H9 (cell line): Measurements from ENCODE around the gene NKIRAS2. TPM values are rescaled to one million over a fixed set of nuclear protein-coding genes. Genes with fewer than 3 reads are reported as not detected.
A peak's percentile ranks its signal among the peaks of the same experiment; 100 is the strongest.

Experiments
- DNase-seq: peaks from one replicate; pipeline ENCODE4 v3.0.0-alpha.2; 2017
- H2AFZ ChIP-seq: one replicate; pipeline ENCODE4 v1.6.1; 2013; ENCODE audit warnings: mild to moderate bottlenecking, low read length, control low read depth, moderate library complexity
- H2AK5ac ChIP-seq: 2 replicates; pipeline ENCODE4 v1.6.1; 2013; ENCODE audit warnings: low read length, control low read depth, mixed read lengths; ENCODE audit not compliant: insufficient read length
- H2BK120ac ChIP-seq: one replicate; pipeline ENCODE4 v1.6.1; 2013; ENCODE audit warnings: low read depth, mild to moderate bottlenecking, low read length, control low read depth, inconsistent platforms; ENCODE audit not compliant: poor library complexity, severe bottlenecking
- H2BK12ac ChIP-seq: 2 replicates; pipeline ENCODE4 v1.6.1; 2013; ENCODE audit warnings: low read length, control low read depth, mixed read lengths, low read depth; ENCODE audit not compliant: insufficient read length
- H2BK15ac ChIP-seq: 2 replicates; pipeline ENCODE4 v1.6.1; 2013; ENCODE audit warnings: low read depth, low read length, control low read depth
- H2BK20ac ChIP-seq: one replicate; pipeline ENCODE4 v1.6.1; 2013; ENCODE audit warnings: low read depth, mild to moderate bottlenecking, low read length, control low read depth, inconsistent platforms; ENCODE audit not compliant: poor library complexity, severe bottlenecking
- H2BK5ac ChIP-seq: 2 replicates; pipeline ENCODE4 v1.6.1; 2013; ENCODE audit warnings: low read length, control low read depth, mixed read lengths; ENCODE audit not compliant: insufficient read length
- H3K14ac ChIP-seq: 2 replicates; pipeline ENCODE4 v1.6.1; 2013; ENCODE audit warnings: low read length, control low read depth; ENCODE audit not compliant: insufficient read depth
- H3K18ac ChIP-seq: 2 replicates; pipeline ENCODE4 v1.6.1; 2013; ENCODE audit warnings: low read depth, mild to moderate bottlenecking, mixed read lengths, low read length, control low read depth; ENCODE audit not compliant: insufficient read length
- H3K23ac ChIP-seq: 2 replicates; pipeline ENCODE4 v1.6.1; 2013; ENCODE audit warnings: low read length, control low read depth, mixed read lengths, low read depth; ENCODE audit not compliant: insufficient read length
- H3K23me2 ChIP-seq: 2 replicates; pipeline ENCODE4 v1.6.1; 2013; ENCODE audit warnings: low read depth, mild to moderate bottlenecking, mixed read lengths, low read length, control low read depth; ENCODE audit not compliant: insufficient read length, poor library complexity, severe bottlenecking
- H3K27ac ChIP-seq: 2 replicates; pipeline ENCODE4 v1.5.1; 2013; ENCODE audit warnings: low read length, control low read depth, mixed read lengths, low read depth; ENCODE audit not compliant: insufficient read length
- H3K27me3 ChIP-seq: 2 replicates; pipeline ENCODE4 v1.6.1; 2013; ENCODE audit warnings: low read length, control low read depth, inconsistent platforms; ENCODE audit not compliant: insufficient read depth
- H3K4ac ChIP-seq: 2 replicates; pipeline ENCODE4 v1.6.1; 2013; ENCODE audit warnings: low read depth, mild to moderate bottlenecking, control low read depth, inconsistent platforms, low read length, moderate library complexity
- H3K4me1 ChIP-seq: 2 replicates; pipeline ENCODE4 v1.6.1; 2013; ENCODE audit warnings: low read length, control low read depth, inconsistent platforms; ENCODE audit not compliant: insufficient read depth
- H3K4me2 ChIP-seq: 2 replicates; pipeline ENCODE4 v1.6.1; 2013; ENCODE audit warnings: low read length, control low read depth, mixed read lengths; ENCODE audit not compliant: insufficient read length, insufficient read depth
- H3K56ac ChIP-seq: 2 replicates; pipeline ENCODE4 v1.6.1; 2013; ENCODE audit warnings: low read depth, mild to moderate bottlenecking, mixed read lengths, low read length, control low read depth; ENCODE audit not compliant: insufficient read length
- H3K79me1 ChIP-seq: 2 replicates; pipeline ENCODE4 v1.6.1; 2013; ENCODE audit warnings: low read depth, mild to moderate bottlenecking, moderate library complexity, low read length, control low read depth, inconsistent platforms; ENCODE audit not compliant: insufficient read depth, poor library complexity, severe bottlenecking
- H3K79me2 ChIP-seq: 2 replicates; pipeline ENCODE4 v1.6.1; 2013; ENCODE audit warnings: low read length, control low read depth, inconsistent platforms; ENCODE audit not compliant: insufficient read depth
- H3K9ac ChIP-seq: 2 replicates; pipeline ENCODE4 v1.6.1; 2013; ENCODE audit warnings: low read length, control low read depth, mixed read lengths; ENCODE audit not compliant: insufficient read length; ENCODE audit errors: extremely low read depth
- H3K9me3 ChIP-seq: one replicate; pipeline ENCODE4 v1.6.1; 2013; ENCODE audit warnings: low read depth, low read length, inconsistent platforms; ENCODE audit not compliant: control insufficient read depth
- H3T11ph ChIP-seq: one replicate; pipeline ENCODE4 v1.6.1; 2013; ENCODE audit warnings: mild to moderate bottlenecking, low read length, control low read depth, inconsistent platforms
- H4K20me1 ChIP-seq: one replicate; pipeline ENCODE4 v1.6.1; 2013; ENCODE audit not compliant: control insufficient read depth, insufficient read length, insufficient read depth
- H4K5ac ChIP-seq: 2 replicates; pipeline ENCODE4 v1.6.1; 2013; ENCODE audit warnings: low read depth, mild to moderate bottlenecking, mixed read lengths, low read length, control low read depth; ENCODE audit not compliant: insufficient read length
- H4K8ac ChIP-seq: replicated peaks from 2 replicates; pipeline ENCODE4 v1.6.1; 2013; ENCODE audit warnings: low read length, control low read depth, mixed read lengths, low read depth; ENCODE audit not compliant: insufficient read length
- H4K91ac ChIP-seq: 2 replicates; pipeline ENCODE4 v1.6.1; 2013; ENCODE audit warnings: low read depth, mild to moderate bottlenecking, moderate library complexity, mixed read lengths, low read length, control low read depth; ENCODE audit not compliant: insufficient read length
- H3K27ac Mint-ChIP-seq, 3 experiments: 2 replicates in 2 of 3; 3 replicates in 1 of 3; pipeline ENCODE4 v1.8.0; 2020 to 2021; ENCODE audit warnings: mixed read lengths in 3 of 3, mild to moderate bottlenecking in 1 of 3, moderate library complexity in 1 of 3
- H3K27me3 Mint-ChIP-seq: 2 replicates; pipeline ENCODE4 v1.8.0; 2021; ENCODE audit warnings: low read depth, mild to moderate bottlenecking, moderate library complexity, mixed read lengths
- H3K36me3 Mint-ChIP-seq, 3 experiments: 2 replicates in 2 of 3; 3 replicates in 1 of 3; pipeline ENCODE4 v1.8.0; 2020 to 2021; ENCODE audit warnings: low read depth in 3 of 3, mixed read lengths in 3 of 3; ENCODE audit not compliant: insufficient read depth in 1 of 3
- H3K4me1 Mint-ChIP-seq, 2 experiments: 2 replicates each; pipeline ENCODE4 v1.8.0; 2020; ENCODE audit warnings: mixed read lengths in 2 of 2
- H3K4me3 Mint-ChIP-seq, 2 experiments: 2 replicates in 1 of 2; 3 replicates in 1 of 2; pipeline ENCODE4 v1.8.0; 2020 to 2021; ENCODE audit warnings: mild to moderate bottlenecking in 2 of 2, mixed read lengths in 2 of 2, moderate library complexity in 1 of 2
- H3K9me3 Mint-ChIP-seq, 2 experiments: 2 replicates in 1 of 2; 3 replicates in 1 of 2; pipeline ENCODE4 v1.8.0; 2020; ENCODE audit warnings: mild to moderate bottlenecking in 2 of 2, mixed read lengths in 2 of 2, moderate library complexity in 1 of 2
- WGBS: extraction: QIAGEN DNeasy Blood & Tissue Kit; methylation state at CpG from one replicate; pipeline ENCODE4 v1.1.7; 2013; ENCODE audit warnings: missing lambda C conversion rate, low lambda C conversion rate, mixed read lengths; ENCODE audit not compliant: insufficient read length; ENCODE audit errors: extremely low coverage; 5-methylcytosine and 5-hydroxymethylcytosine counted together
- long read RNA-seq: library from polyadenylated mRNA; unstranded; transcript quantifications from one replicate; pipeline ENCODE4 v2.0.0, GENCODE V29; 2020
- total RNA-seq: library from RNA; stranded (reverse); gene quantifications from 2 replicates; pipeline ENCODE4 v1.2.1, GENCODE V29; 2021
- TF ChIP-seq, protein P1 (sequence below): fragments of 200-600 bp; sonication (generic); conservative IDR thresholded peaks from 3 replicates; pipeline ENCODE4 v1.8.0; 2021; ENCODE audit warnings: antibody characterized with exemption, mild to moderate bottlenecking

NKIRAS2 gene
- total RNA-seq = 36.6 and 37.1 TPM in 2 replicates
- long read RNA-seq, transcript NKIRAS2-210 (5 exons, 997 nt) = minor isoform, 16 of 198 reads
- long read RNA-seq, transcript NKIRAS2-206 (4 exons, 1,909 nt) = major isoform, 135 of 198 reads
- long read RNA-seq, transcript NKIRAS2-207 (4 exons, 1,461 nt) = minor isoform, 14 of 198 reads
- long read RNA-seq, partial matches to known transcripts = 0 of 198 reads
- long read RNA-seq, other reads (novel, unspliced or antisense) = 19 of 198 reads

DNA sequence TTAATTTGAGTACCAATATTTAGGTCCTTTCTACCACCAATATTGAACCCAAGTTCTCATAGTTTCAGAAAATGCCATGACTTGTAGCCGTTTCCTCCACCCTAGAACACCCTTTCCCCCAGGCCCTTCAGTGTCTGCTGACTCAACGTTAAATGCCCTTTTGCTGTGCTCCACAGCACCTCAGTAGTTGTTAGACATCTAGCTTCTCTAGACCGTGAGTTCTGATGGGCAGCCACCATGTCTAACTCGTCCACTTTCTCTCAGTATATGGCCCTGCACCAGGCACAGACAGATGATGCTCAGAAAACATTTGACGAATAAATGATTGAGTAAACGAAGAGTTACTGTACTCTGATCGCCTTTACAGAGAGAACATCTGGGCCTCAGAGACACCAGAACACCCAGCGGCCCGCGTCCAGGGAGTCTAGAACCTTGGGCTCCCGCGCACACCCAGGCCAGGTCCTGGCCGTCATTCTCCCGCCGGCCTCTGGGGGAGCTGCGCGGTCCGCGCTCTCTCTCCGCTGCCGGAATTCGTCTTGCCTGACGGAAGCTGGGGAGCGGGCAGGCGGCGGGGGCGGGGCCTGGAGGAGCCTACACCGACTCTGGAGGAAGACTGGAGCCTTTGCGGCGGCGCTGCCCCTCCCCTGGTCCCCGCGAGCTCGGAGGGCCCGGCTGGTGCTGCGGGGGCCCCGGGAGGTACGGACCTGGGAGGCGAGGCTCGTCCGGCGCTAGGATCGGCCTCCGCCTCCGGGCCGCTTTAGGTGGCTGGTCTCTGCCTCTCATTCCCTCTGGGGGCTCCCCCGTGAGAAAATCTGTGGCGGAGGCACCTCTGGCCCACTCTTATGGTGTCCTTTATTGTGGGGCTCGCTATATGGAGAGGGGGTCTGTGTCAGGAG lies at the start of gene NKIRAS2:
Gene NKIRAS2 (plus strand): TSS at position 582 of the 896 bp plus-strand sequence. CDS start 1,488 bp downstream, outside the sequence.
- H3K9ac ChIP-seq = peak within 1 kb of the TSS; percentile 71
- Mint-ChIP-seq H3K36me3 (peaks cover 19 to 47% (median 38%) of the 10 kb centered on the region in 3 experiments), H3K4me1 (peaks cover 35 to 42% of the 10 kb centered on the region in 2 experiments), H3K9me3 (no peaks in the 10 kb centered on the region), H3K27me3 (no peaks in the 10 kb centered on the region), H3K4me3 (peak within 1 kb of the TSS; percentile 93 to 97), H3K27ac (peak within 1 kb of the TSS; percentile 48 to 96 (median 83); a peak in 6 of 7 replicates)
- peak within 1 kb of the TSS; percentile 53; the same call in 1 of the 2 replicates for H3K14ac ChIP-seq
- H2BK20ac ChIP-seq = no peak within 1 kb of the TSS
- no peak within 1 kb of the TSS for H2BK12ac ChIP-seq
- H3K23ac ChIP-seq = no peak within 1 kb of the TSS
- no peak within 1 kb of the TSS for H4K8ac ChIP-seq
- H2BK120ac ChIP-seq = no peak within 1 kb of the TSS
- H2AK5ac ChIP-seq = no peak within 1 kb of the TSS
- H3K27me3 ChIP-seq = no peaks in the 10 kb centered on the region; the same call in 1 of the 2 replicates
- 0 out of 2 replicates have a peak, but pooled peaks cover 2% of the 10 kb centered on the region for H3K4me1 ChIP-seq
- no peak within 1 kb of the TSS for H2BK15ac ChIP-seq
- H3K4me2 ChIP-seq = peak within 1 kb of the TSS; percentile 55
- H2AFZ ChIP-seq = no peak within 1 kb of the TSS
- no peak within 1 kb of the TSS for H3K56ac ChIP-seq
- no peak within 1 kb of the TSS for H4K5ac ChIP-seq
- H3K79me2 ChIP-seq = peaks cover 13% of the 10 kb centered on the region; the same call in 1 of the 2 replicates
- H3K23me2 ChIP-seq = peaks cover 14% of the 10 kb centered on the region
- peak; percentile 98 for DNase-seq
- H3K79me1 ChIP-seq = no peaks in the 10 kb centered on the region
- no peaks in the 10 kb centered on the region for H3K9me3 ChIP-seq
- no peak within 1 kb of the TSS for H3K27ac ChIP-seq
- H4K91ac ChIP-seq = no peak within 1 kb of the TSS
- H2BK5ac ChIP-seq = no peak within 1 kb of the TSS
- no peak within 1 kb of the TSS for H3K18ac ChIP-seq
- TF ChIP-seq, protein P1, sequence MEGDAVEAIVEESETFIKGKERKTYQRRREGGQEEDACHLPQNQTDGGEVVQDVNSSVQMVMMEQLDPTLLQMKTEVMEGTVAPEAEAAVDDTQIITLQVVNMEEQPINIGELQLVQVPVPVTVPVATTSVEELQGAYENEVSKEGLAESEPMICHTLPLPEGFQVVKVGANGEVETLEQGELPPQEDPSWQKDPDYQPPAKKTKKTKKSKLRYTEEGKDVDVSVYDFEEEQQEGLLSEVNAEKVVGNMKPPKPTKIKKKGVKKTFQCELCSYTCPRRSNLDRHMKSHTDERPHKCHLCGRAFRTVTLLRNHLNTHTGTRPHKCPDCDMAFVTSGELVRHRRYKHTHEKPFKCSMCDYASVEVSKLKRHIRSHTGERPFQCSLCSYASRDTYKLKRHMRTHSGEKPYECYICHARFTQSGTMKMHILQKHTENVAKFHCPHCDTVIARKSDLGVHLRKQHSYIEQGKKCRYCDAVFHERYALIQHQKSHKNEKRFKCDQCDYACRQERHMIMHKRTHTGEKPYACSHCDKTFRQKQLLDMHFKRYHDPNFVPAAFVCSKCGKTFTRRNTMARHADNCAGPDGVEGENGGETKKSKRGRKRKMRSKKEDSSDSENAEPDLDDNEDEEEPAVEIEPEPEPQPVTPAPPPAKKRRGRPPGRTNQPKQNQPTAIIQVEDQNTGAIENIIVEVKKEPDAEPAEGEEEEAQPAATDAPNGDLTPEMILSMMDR = peak; percentile 89
- WGBS = no CpG with 5 or more reads among the region's 49 CpGs
- no peaks in the 10 kb centered on the region for H4K20me1 ChIP-seq
- no peak within 1 kb of the TSS for H3K4ac ChIP-seq
- no peak within 1 kb of the TSS for H3T11ph ChIP-seq
